OCI-LY1 (cell line): Measurements from ENCODE around the gene XRRA1.

ENCODE experiments used
- H2AFZ ChIP-seq: fragments of 200-600 bp; sonication (generic), shearing (Covaris generic); 2 replicates; pipeline ENCODE4 v1.6.0; 2014; ENCODE audit warnings: antibody characterized with exemption, mild to moderate bottlenecking, low read length
- H3F3A ChIP-seq: fragments of 200-600 bp; sonication (generic), shearing (Covaris generic); 2 replicates; pipeline ENCODE4 v1.6.0; 2014; ENCODE audit warnings: mild to moderate bottlenecking, antibody characterized with exemption, low read length, moderate library complexity; ENCODE audit not compliant: insufficient read depth
- H3K27ac ChIP-seq: fragments of 200-600 bp; sonication (generic); 2 replicates; pipeline ENCODE4 v1.5.1; 2014; ENCODE audit warnings: low read length, mixed run types, mild to moderate bottlenecking, low read depth; ENCODE audit not compliant: poor library complexity, severe bottlenecking
- H3K27me3 ChIP-seq: fragments of 200-600 bp; sonication (generic); 2 replicates; pipeline ENCODE4 v1.6.0; 2014; ENCODE audit warnings: antibody characterized with exemption, mild to moderate bottlenecking, low read length, moderate library complexity; ENCODE audit not compliant: insufficient read depth
- H3K36me3 ChIP-seq: fragments of 200-600 bp; sonication (generic); 2 replicates; pipeline ENCODE4 v1.6.1; 2014; ENCODE audit warnings: mild to moderate bottlenecking, antibody characterized with exemption, low read length, moderate library complexity, mixed read lengths; ENCODE audit not compliant: insufficient read depth
- H3K4me1 ChIP-seq: fragments of 200-600 bp; sonication (generic); 2 replicates; pipeline ENCODE4 v1.5.1; 2014; ENCODE audit warnings: mild to moderate bottlenecking, low read length, moderate library complexity; ENCODE audit not compliant: insufficient read depth, severe bottlenecking
- H3K4me2 ChIP-seq: fragments of 200-600 bp; sonication (generic), shearing (Covaris generic); 2 replicates; pipeline ENCODE4 v1.6.1; 2014; ENCODE audit warnings: low read length
- H3K4me3 ChIP-seq: fragments of 200-600 bp; sonication (generic); 2 replicates; pipeline ENCODE4 v1.5.1; 2014; ENCODE audit warnings: low read length, low read depth, mild to moderate bottlenecking, mixed read lengths; ENCODE audit not compliant: poor library complexity, severe bottlenecking
- H3K79me2 ChIP-seq: fragments of 200-600 bp; shearing (Covaris generic); 2 replicates; pipeline ENCODE4 v1.6.1; 2016; ENCODE audit warnings: mixed run types, low read length, mixed read lengths; ENCODE audit not compliant: insufficient read depth
- H3K9ac ChIP-seq: fragments of 200-600 bp; sonication (generic), shearing (Covaris generic); 2 replicates; pipeline ENCODE4 v1.6.1; 2014; ENCODE audit warnings: mild to moderate bottlenecking, low read length, mixed read lengths
- H3K9me2 ChIP-seq: fragments of 200-600 bp; sonication (generic), shearing (Covaris generic); 2 replicates; pipeline ENCODE4 v1.6.1; 2014; ENCODE audit warnings: low read depth, mild to moderate bottlenecking, low read length, mixed read lengths
- H3K9me3 ChIP-seq: fragments of 200-600 bp; shearing (Covaris generic); 2 replicates; pipeline ENCODE4 v1.6.1; 2014; ENCODE audit warnings: low read length, mixed read lengths
- H4K20me1 ChIP-seq: fragments of 200-600 bp; sonication (generic), shearing (Covaris generic); 2 replicates; pipeline ENCODE4 v1.6.0; 2016; ENCODE audit warnings: mild to moderate bottlenecking, low read length; ENCODE audit not compliant: insufficient read depth
- CTCF ChIP-seq: fragments of 200-600 bp; sonication (generic), shearing (Covaris generic); IDR thresholded peaks from 2 replicates; pipeline ENCODE4 v1.5.1; 2017; ENCODE audit warnings: mild to moderate bottlenecking, antibody characterized with exemption, low read length, moderate library complexity, mixed read lengths
- EZH2 ChIP-seq: fragments of 200-600 bp; sonication (generic), shearing (Covaris generic); IDR thresholded peaks from 2 replicates; pipeline ENCODE4 v1.8.0; 2017; ENCODE audit warnings: borderline replicate concordance, mixed run types, mild to moderate bottlenecking, antibody characterized with exemption, low read length, moderate library complexity, mixed read lengths

XRRA1 gene

GRCh38 chr11:74839971-74840370 is 108.9 kb downstream of the XRRA1 start:
- Histone ChIP-seq H3K4me3 (no peak overlapping the region), H3K9ac (no peak overlapping the region), H3K27ac (no peak overlapping the region), H3K4me1 (no peaks in the 10 kb centered on the region), H3F3A (no peaks in the 10 kb centered on the region), H3K79me2 (no peaks in the 10 kb centered on the region), H3K27me3 (no peaks in the 10 kb centered on the region), H3K9me2 (no peaks in the 10 kb centered on the region), H4K20me1 (no peaks in the 10 kb centered on the region), H2AFZ (no peak overlapping the region), H3K9me3 (no peaks in the 10 kb centered on the region), H3K4me2 (no peak overlapping the region), H3K36me3 (peaks cover 88% of the 10 kb centered on the region)
- TF ChIP-seq EZH2 (no peak), CTCF (no peak)

DNA sequence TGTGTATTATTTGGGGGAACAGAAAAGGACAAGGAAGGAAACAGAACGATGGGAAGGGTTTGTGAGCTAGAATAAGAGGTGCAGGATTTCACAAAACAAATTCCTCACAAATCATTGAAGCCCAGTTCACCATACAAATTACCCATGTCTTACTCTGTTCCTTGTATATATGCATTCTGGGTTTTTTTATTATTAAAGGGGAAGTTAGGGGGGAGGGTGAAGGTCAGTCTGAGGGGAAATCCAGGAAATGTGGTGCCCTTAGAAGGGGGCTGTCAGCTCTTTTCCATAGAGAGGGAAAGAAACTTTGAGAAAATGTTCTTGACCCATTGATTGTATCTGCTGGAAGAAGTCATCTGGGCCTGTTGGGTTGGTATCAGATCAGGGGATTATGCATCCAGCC is 109.4 kb downstream of the XRRA1 start:
- no peak for TF ChIP-seq CTCF
- no peak for TF ChIP-seq EZH2
- H3K9me2 ChIP-seq, result no peaks in the 10 kb centered on the region
- H3K27ac ChIP-seq, result no peak overlapping the region
- H3K4me2 ChIP-seq, result no peak overlapping the region
- no peaks in the 10 kb centered on the region for H3K27me3 ChIP-seq
- H3K4me1 ChIP-seq, result no peaks in the 10 kb centered on the region
- H3K36me3 ChIP-seq, result peaks cover 88% of the 10 kb centered on the region
- no peak overlapping the region for H2AFZ ChIP-seq
- H3K4me3 ChIP-seq, result no peak overlapping the region
- no peaks in the 10 kb centered on the region for H3K9me3 ChIP-seq
- H4K20me1 ChIP-seq, result no peaks in the 10 kb centered on the region
- no peaks in the 10 kb centered on the region for H3K79me2 ChIP-seq
- no peak overlapping the region for H3K9ac ChIP-seq
- H3F3A ChIP-seq, result no peaks in the 10 kb centered on the region

DNA sequence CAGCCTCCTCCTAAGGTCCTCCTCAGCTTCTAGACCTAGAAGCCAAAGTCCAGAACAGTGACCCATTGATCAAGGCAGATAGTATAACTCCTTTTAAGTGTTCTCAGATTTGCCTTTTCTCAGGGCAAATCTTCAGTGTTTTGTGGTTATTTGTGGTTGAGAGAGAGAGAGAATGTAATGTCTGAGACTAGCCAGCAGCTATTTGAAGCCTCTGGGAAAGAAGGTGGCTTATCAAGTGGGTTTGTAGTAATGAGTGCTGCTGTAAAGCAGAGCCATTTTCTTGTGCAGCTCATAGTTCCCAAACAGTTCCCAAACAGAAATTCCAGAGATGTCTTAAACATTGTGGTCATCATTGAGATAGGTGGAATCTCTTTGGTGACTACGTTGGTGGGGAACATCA is 110.7 kb downstream of the XRRA1 start:
- no peaks in the 10 kb centered on the region for H4K20me1 ChIP-seq
- H3K4me3 ChIP-seq, result no peak overlapping the region
- no peak overlapping the region for H3K4me2 ChIP-seq
- no peak overlapping the region for H2AFZ ChIP-seq
- H3K9me2 ChIP-seq, result no peaks in the 10 kb centered on the region
- no peaks in the 10 kb centered on the region for H3F3A ChIP-seq
- no peak overlapping the region for H3K27ac ChIP-seq
- peaks cover 89% of the 10 kb centered on the region for H3K36me3 ChIP-seq
- no peaks in the 10 kb centered on the region for H3K4me1 ChIP-seq
- H3K9ac ChIP-seq, result no peak overlapping the region
- no peak for TF ChIP-seq EZH2
- no peak for TF ChIP-seq CTCF
- H3K9me3 ChIP-seq, result no peaks in the 10 kb centered on the region
- H3K79me2 ChIP-seq, result no peaks in the 10 kb centered on the region
- no peaks in the 10 kb centered on the region for H3K27me3 ChIP-seq
